CD4-positive, alpha-beta T cell treated with Interleukin-12 subunit alpha and Interleukin-12 subunit beta, for 1 hour (primary cell): ENCODE data around the gene VPREB3.

Source experiments
- DNase-seq: peaks from one replicate; pipeline ENCODE4 v3.0.0-alpha.2; 2020

The VPREB3 gene

GRCh38 chr22:23782252-23782651 lies 28.0 kb upstream of the VPREB3 start:
- no peak for DNase-seq

DNA sequence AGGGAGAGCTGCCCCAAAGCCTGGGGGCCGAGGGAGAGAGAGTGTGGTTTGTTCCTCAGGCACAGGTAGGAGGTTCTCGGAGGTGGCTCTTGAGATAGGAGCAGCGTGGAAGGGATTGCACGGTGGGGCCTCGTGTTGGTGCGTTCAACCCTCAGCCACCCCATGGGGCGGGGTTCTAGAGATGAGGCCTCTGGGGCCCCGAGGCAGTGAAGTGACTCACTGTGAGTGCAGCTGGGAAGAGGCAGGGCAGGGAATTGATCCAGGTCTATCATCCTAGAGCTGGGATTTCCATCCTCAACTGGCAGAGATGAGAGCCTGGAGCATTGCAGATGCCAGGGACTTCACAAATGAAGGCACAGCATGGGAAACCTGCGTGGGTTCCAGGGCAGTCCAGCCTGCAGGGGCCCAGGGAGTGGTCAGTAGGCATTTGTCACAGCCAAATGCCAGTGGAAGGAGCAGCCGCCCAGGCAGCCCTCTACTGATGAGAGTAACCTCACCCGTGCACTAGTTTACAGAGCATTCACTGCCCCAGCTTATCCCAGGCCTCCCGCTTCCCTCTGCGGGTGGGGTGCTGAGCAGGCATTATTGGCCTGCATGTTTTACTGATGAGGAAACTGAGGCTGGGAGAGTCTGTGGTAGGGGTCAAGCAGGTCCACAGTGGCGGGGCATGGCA lies 27.4 kb upstream of the VPREB3 start:
- no peak for DNase-seq

- DNase-seq, result no peak
These were observed 26.8 kb upstream of the VPREB3 start for GRCh38 chr22:23781065-23781464.

- DNase-seq, result no peak
These were observed 26.0 kb upstream of the VPREB3 start for GRCh38 chr22:23780146-23780748.

DNA sequence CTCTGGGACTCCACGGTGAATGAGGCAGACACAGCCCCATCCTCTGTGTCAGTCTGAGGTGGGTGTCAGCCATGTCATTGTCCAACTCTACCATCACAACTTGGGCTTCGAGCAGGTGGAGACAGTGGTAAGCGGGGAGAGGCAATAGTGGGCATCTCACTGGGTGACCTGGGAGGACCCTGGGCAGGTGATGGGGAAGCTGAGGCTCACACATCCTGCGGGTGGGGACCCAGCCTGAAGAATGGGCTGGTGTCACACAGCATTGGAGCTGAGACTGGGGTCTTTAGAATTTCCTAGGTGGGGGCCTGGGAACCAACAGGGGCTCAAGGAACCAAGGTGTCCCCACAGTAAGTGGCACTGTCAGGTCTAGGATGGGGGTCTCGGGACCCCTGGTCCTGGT lies 25.5 kb upstream of the VPREB3 start:
- no peak for DNase-seq

GRCh38 chr22:23779083-23779482 lies 24.9 kb upstream of the VPREB3 start:
- DNase-seq, result no peak

DNA sequence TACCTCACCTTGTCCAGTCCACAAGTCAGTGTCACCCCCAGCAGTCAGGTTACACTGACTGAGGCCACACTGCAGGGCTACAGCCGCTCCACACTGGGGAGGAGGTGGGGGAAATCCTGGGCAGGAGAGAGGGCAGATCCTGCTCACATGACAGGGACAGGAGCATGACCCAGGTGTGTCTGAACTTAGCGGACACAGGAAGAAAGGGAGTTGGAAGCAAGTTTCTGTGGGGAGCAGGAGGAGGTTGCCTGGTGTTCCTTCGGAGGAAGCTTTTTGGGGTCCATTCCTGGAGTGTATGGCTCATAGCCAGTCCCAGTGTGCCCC lies 24.3 kb upstream of the VPREB3 start:
- DNase-seq, result no peak

- DNase-seq, result no peak
These were observed 23.8 kb upstream of the VPREB3 start for GRCh38 chr22:23777776-23778576.

GRCh38 chr22:23775779-23776375 lies 21.7 kb upstream of the VPREB3 start:
- no peak for DNase-seq

- DNase-seq, result no peak
These were observed 20.8 kb upstream of the VPREB3 start for GRCh38 chr22:23774922-23775436.

- DNase-seq, result no peak
These were observed 20.1 kb upstream of the VPREB3 start for GRCh38 chr22:23774114-23774921.

- DNase-seq, result no peak
These were observed 19.4 kb upstream of the VPREB3 start for GRCh38 chr22:23773483-23774113.

- peak; percentile 59 for DNase-seq
These were observed 18.6 kb upstream of the VPREB3 start, which contains the start of gene MMP11 for GRCh38 chr22:23772649-23773473. Gene MMP11 (plus strand): TSS chr22:23772849. CDS start chr22:23772871, 22 bp downstream.

GRCh38 chr22:23772315-23772648 lies 18.1 kb upstream of the VPREB3 start:
- no peak for DNase-seq

DNA sequence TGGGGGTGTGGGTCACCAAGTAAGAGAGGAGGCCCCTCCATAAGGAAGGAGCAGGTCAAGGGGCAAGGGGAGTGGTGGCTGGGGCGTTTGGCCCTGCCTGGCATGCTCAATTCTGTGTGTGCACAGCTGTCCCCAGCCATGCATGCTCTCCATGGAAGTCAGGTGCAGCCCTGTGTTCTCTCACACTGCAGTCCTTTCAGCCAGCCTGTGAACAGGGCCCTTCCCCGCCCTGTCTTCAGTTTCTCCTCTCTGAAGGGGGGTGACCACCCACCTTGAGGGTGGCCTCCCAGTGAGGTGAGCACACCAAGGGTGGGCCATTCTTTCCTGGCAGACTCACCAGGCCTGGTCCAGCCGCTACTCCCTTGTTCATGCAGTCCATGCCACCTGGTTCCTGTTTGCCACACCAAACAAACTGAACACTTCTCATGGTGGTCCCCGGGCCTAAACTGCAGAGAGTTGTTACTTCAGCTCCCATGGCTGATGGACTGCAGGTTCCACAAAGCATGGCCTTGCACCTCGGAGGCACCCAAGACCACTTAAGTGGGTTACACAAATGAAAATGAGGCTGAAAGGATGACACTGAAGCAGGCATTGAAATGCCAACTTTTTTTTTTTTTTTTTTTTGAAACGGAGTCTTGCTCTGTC lies 15.2 kb upstream of the VPREB3 start:
- DNase-seq, result no peak

- DNase-seq, result peak; percentile 74
These were observed 13.7 kb upstream of the VPREB3 start, which contains the start of gene CHCHD10 for GRCh38 chr22:23767673-23768548. Gene CHCHD10 (minus strand): TSS chr22:23767972. CDS start chr22:23767874, 98 bp downstream.

GRCh38 chr22:23767303-23767672 lies 13.1 kb upstream of the VPREB3 start:
- no peak for DNase-seq

- DNase-seq, result no peak
These were observed 11.0 kb upstream of the VPREB3 start for GRCh38 chr22:23764899-23765881.
